Measurements from ENCODE around the gene TRAPPC2L.

Gene TRAPPC2L

GRCh38 chr16:88817785-88818574, 38.9 kb upstream of the TRAPPC2L start:
- TF ChIP-seq TAF1 (IDR thresholded peaks at IDR 0.05; ENCODE audit: borderline replicate concordance, insufficient read depth, low read length): no peak
- no peak for TF ChIP-seq FOXP2 (optimal IDR thresholded peaks at IDR 0.05; ENCODE audit: borderline replicate concordance, extremely low read depth, extremely low read length, insufficient read depth)
- TF ChIP-seq POLR2AphosphoS5 (IDR thresholded peaks at IDR 0.05; ENCODE audit: low read depth, low read length): no peak
- TF ChIP-seq REST (IDR thresholded peaks at IDR 0.05; ENCODE audit: insufficient read depth in 1 of 2, low read depth in 2 of 2, low read length in 2 of 2): no peak
- no peak for TF ChIP-seq SIN3A (IDR thresholded peaks at IDR 0.05; ENCODE audit: borderline replicate concordance, insufficient read depth, low read length)

DNA sequence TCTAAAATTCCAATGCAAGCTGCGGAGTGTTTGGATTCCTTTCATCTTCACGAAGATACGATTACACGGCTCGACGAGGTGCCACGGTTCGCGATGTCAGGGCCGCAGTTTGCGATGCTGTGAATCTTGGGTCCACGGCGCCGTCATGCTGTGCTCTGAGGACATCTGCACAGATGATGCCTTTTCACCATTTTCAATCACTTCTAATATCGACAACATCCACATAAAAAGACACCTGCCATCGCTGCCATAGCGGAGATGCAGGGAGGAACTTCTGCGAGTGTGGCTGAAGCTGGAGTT, 38.4 kb upstream of the TRAPPC2L start:
- no peak for TF ChIP-seq REST (IDR thresholded peaks at IDR 0.05; ENCODE audit: insufficient read depth in 1 of 2, low read depth in 2 of 2, low read length in 2 of 2)
- no peak for TF ChIP-seq SIN3A (IDR thresholded peaks at IDR 0.05; ENCODE audit: borderline replicate concordance, insufficient read depth, low read length)
- TF ChIP-seq FOXP2 (optimal IDR thresholded peaks at IDR 0.05; ENCODE audit: borderline replicate concordance, extremely low read depth, extremely low read length, insufficient read depth): no peak
- no peak for TF ChIP-seq POLR2AphosphoS5 (IDR thresholded peaks at IDR 0.05; ENCODE audit: low read depth, low read length)
- no peak for TF ChIP-seq TAF1 (IDR thresholded peaks at IDR 0.05; ENCODE audit: borderline replicate concordance, insufficient read depth, low read length)

GRCh38 chr16:88819126-88819525, 37.8 kb upstream of the TRAPPC2L start:
- TF ChIP-seq SIN3A (IDR thresholded peaks at IDR 0.05; ENCODE audit: borderline replicate concordance, insufficient read depth, low read length) (no peak), REST (IDR thresholded peaks at IDR 0.05; ENCODE audit: insufficient read depth in 1 of 2, low read depth in 2 of 2, low read length in 2 of 2) (no peak), TAF1 (IDR thresholded peaks at IDR 0.05; ENCODE audit: borderline replicate concordance, insufficient read depth, low read length) (no peak), POLR2AphosphoS5 (IDR thresholded peaks at IDR 0.05; ENCODE audit: low read depth, low read length) (no peak), FOXP2 (optimal IDR thresholded peaks at IDR 0.05; ENCODE audit: borderline replicate concordance, extremely low read depth, extremely low read length, insufficient read depth) (no peak)

- TF ChIP-seq SIN3A (IDR thresholded peaks at IDR 0.05; ENCODE audit: borderline replicate concordance, insufficient read depth, low read length): no peak
- no peak for TF ChIP-seq REST (IDR thresholded peaks at IDR 0.05; ENCODE audit: insufficient read depth in 1 of 2, low read depth in 2 of 2, low read length in 2 of 2)
- no peak for TF ChIP-seq POLR2AphosphoS5 (IDR thresholded peaks at IDR 0.05; ENCODE audit: low read depth, low read length)
- TF ChIP-seq TAF1 (IDR thresholded peaks at IDR 0.05; ENCODE audit: borderline replicate concordance, insufficient read depth, low read length): no peak
- no peak for TF ChIP-seq FOXP2 (optimal IDR thresholded peaks at IDR 0.05; ENCODE audit: borderline replicate concordance, extremely low read depth, extremely low read length, insufficient read depth)
Measured at GRCh38 chr16:88820385-88821025, 36.4 kb upstream of the TRAPPC2L start.
